Mesodermal cell (in vitro differentiated cells): ENCODE measurements around the gene PSMD1.
A peak's percentile ranks its signal among the peaks of the same experiment; 100 is the strongest.

Source experiments
- H3K27ac ChIP-seq: 2 replicates; pipeline ENCODE4 v1.7.0; 2013; ENCODE audit warnings: mild to moderate bottlenecking, low read depth, low read length, moderate library complexity; ENCODE audit not compliant: severe bottlenecking
- H3K36me3 ChIP-seq: 2 replicates; pipeline ENCODE4 v1.7.1; 2013; ENCODE audit warnings: mild to moderate bottlenecking, low read length, moderate library complexity; ENCODE audit not compliant: control insufficient read depth, insufficient read depth
- H3K4me1 ChIP-seq: one replicate; pipeline ENCODE4 v1.7.1; 2013; ENCODE audit warnings: mild to moderate bottlenecking, low read length; ENCODE audit not compliant: insufficient read depth, control insufficient read depth, poor library complexity, severe bottlenecking
- H3K4me3 ChIP-seq: 2 replicates; pipeline ENCODE4 v1.7.0; 2013; ENCODE audit warnings: low read length, control low read depth, mild to moderate bottlenecking; ENCODE audit not compliant: insufficient read depth, poor library complexity, severe bottlenecking; ENCODE audit errors: extremely low read depth
- H3K9me3 ChIP-seq: 2 replicates; pipeline ENCODE4 v1.7.1; 2013; ENCODE audit warnings: mild to moderate bottlenecking, low read length, moderate library complexity; ENCODE audit not compliant: control insufficient read depth
- WGBS, 2 experiments: methylation state at CpG; one replicate each; pipeline ENCODE4 v1.1.5; 2013; ENCODE audit warnings: missing lambda C conversion rate in 2 of 2; ENCODE audit not compliant: insufficient coverage in 2 of 2; 5-methylcytosine and 5-hydroxymethylcytosine counted together

The PSMD1 gene

GRCh38 chr2:231117922-231118613, 61.4 kb downstream of the PSMD1 start:
- Histone ChIP-seq H3K27ac (no peak overlapping the region), H3K36me3 (peaks cover 12% of the 10 kb centered on the region), H3K4me1 (peaks cover 8% of the 10 kb centered on the region), H3K4me3 (no peak overlapping the region), H3K9me3 (no peaks in the 10 kb centered on the region)
- WGBS, 2 experiments = 100% methylated on average over 3 to 4 of the region's 4 CpGs

GRCh38 chr2:231118614-231118942, 61.9 kb downstream of the PSMD1 start:
- 83% methylated on average over 2 of the region's 2 CpGs; no CpG with 5 or more reads in 1 of the 2 experiments for WGBS, 2 experiments
- Histone ChIP-seq H3K36me3 (peaks cover 6% of the 10 kb centered on the region), H3K4me3 (no peak overlapping the region), H3K9me3 (no peaks in the 10 kb centered on the region), H3K27ac (no peak overlapping the region), H3K4me1 (peaks cover 12% of the 10 kb centered on the region)

DNA sequence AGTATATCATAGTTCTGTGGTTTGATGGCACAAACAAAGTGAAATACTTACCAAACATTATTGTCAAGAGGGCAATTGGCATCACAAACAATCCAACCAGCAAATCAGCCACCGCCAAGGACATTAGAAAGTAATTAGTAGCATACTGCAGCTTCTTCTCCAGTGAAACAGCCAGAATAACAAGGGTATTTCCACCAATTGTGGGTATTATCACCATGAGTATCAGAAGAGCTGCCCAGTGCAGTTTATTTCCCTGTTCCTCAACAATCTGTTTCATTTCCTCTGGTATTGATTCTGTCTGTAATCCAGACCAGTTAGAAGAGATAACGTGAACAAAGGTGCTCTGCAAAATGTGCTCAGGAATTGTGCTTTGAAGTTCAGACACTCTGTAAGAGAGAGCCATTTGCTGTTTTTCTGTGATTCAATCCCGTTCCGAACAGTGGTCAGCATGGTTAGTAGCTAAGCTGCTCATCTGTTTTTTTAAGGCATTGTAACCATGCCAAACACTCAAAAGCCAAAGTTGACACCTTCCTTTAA, 66.8 kb downstream of the PSMD1 start:
- H3K27ac ChIP-seq = peak overlapping the region; percentile 52
- H3K4me3 ChIP-seq = no peak overlapping the region
- no peaks in the 10 kb centered on the region for H3K9me3 ChIP-seq

DNA sequence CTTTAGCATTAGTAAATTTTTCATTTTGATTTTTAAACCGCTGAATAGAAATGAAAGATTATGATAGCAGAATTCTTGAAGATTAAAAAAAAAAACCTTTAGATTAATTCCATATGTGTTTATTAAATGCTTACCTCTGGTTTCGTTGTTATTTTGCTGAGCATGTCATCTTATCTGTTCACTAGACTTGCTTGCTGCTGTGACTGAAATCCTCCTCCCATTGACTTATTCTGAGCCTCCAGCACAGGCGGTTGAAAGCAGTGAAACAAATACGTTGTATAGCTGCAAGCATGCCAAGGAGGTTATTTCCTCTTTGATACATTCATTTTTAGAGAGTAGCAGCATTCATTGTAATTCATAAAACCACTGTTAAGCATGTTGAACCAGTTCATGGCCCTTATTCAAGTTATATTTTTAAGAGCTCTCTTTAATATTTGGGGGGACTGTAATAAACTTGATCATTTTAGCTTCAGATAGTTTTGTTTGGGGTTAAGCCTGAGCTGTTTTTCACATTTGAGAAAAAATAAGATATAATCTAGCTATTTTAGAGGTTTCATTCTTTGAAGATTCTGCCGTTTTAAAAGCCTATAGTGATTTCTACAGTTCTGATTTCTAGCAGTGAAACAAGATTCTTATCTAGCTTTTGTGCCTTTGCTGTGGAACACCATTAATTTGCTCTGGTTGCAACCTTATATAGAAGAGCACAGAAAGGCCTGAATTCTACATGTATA, 68.3 kb downstream of the PSMD1 start, which contains the start of gene HTR2B:
Gene HTR2B (minus strand): TSS at position 205 of the 731 bp plus-strand sequence. CDS start 1,278 bp downstream, outside the sequence.
- H3K4me1 ChIP-seq = peaks cover 28% of the 10 kb centered on the region
- H3K4me3 ChIP-seq = no peak within 1 kb of the TSS
- peaks cover 8% of the 10 kb centered on the region for H3K36me3 ChIP-seq
- WGBS, 2 experiments = 67% methylated on average over 1 of the region's 5 CpGs; no CpG with 5 or more reads in 1 of the 2 experiments
- H3K27ac ChIP-seq = peak within 1 kb of the TSS; percentile 18
- H3K9me3 ChIP-seq = no peaks in the 10 kb centered on the region

More for the DNA sequence above, 66.8 kb downstream of the PSMD1 start:
- 59 to 81% methylated on average over 3 to 4 of the region's 4 CpGs for WGBS, 2 experiments
- Histone ChIP-seq H3K4me1 (peaks cover 28% of the 10 kb centered on the region), H3K36me3 (peaks cover 4% of the 10 kb centered on the region)

DNA sequence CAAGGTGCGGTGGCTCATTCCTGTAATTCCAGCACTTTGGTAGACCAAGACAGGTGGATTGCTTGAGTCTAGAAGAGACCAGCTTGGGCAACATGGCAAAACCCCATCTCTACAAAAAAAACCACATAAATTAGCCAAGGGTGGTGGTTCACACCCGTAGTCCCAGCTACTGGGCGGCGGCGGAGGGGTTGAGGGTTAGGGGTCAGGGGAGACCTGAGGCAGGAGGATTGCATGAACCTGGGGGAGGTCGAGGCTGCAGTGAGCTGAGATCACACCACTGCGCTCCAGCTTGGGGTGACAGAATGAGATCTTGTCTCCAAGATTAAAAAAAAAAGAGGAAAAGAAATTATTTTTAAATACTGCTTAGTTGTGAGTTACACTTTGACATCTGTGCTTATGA, 69.5 kb downstream of the PSMD1 start:
- no peak overlapping the region for H3K4me3 ChIP-seq
- no peak overlapping the region for H3K27ac ChIP-seq
- WGBS, 2 experiments = 100% methylated on average over 2 to 6 of the region's 7 CpGs
- H3K36me3 ChIP-seq = peaks cover 4% of the 10 kb centered on the region
- peaks cover 28% of the 10 kb centered on the region for H3K4me1 ChIP-seq
- no peaks in the 10 kb centered on the region for H3K9me3 ChIP-seq

DNA sequence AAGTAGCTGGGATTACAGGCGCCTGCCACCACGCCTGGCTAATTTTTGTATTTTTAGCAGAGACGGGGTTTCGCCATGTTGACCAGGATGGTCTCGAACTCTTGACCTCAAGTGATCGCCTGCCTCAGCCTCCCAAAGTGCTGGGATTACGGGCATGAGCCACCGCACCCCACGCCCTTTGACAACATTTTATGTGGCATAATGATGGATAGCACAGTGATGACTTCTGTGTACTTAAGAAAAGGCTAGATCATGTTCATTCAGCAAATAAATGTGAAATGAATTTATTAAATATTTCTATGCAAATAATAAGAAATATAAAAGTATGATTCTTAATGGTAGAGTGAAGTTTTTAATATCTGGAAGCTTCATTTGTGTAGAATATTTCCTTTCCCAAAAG, 70.8 kb downstream of the PSMD1 start:
- Histone ChIP-seq H3K27ac (no peak overlapping the region), H3K4me1 (peaks cover 33% of the 10 kb centered on the region), H3K36me3 (peaks cover 4% of the 10 kb centered on the region), H3K4me3 (no peak overlapping the region), H3K9me3 (no peaks in the 10 kb centered on the region)
- WGBS, 2 experiments = 89 to 100% methylated on average over 5 to 9 of the region's 9 CpGs

- no CpG with 5 or more reads among the region's 1 CpG for WGBS, 2 experiments
- H3K4me3 ChIP-seq = no peak overlapping the region
- H3K27ac ChIP-seq = no peak overlapping the region
- H3K9me3 ChIP-seq = no peaks in the 10 kb centered on the region
- peaks cover 4% of the 10 kb centered on the region for H3K36me3 ChIP-seq
- peaks cover 31% of the 10 kb centered on the region for H3K4me1 ChIP-seq
These were observed 71.3 kb downstream of the PSMD1 start for GRCh38 chr2:231127936-231128335.

- peaks cover 4% of the 10 kb centered on the region for H3K36me3 ChIP-seq
- peaks cover 32% of the 10 kb centered on the region for H3K4me1 ChIP-seq
- H3K4me3 ChIP-seq = no peak overlapping the region
- H3K9me3 ChIP-seq = no peaks in the 10 kb centered on the region
- no peak overlapping the region for H3K27ac ChIP-seq
These were observed 71.9 kb downstream of the PSMD1 start for GRCh38 chr2:231128541-231128940.

DNA sequence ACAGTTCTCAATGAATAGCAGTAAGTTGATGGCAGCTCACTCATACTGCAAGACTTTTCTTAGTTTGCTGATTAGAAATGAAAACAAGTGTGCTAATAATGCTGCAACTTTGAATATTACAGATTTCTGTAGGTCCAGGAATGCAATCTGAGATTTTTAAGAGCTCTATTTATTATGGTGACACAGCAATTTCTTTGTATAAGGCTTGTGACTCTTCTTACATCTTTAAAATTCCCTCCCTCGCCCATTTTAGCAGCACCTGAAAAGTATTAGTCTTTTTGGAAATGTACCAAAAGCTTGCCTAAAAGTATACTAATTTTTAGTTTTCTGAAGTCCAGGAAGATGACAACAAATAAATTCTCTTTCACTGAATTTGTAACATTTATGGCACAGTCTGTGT, 72.5 kb downstream of the PSMD1 start:
- no peak overlapping the region for H3K27ac ChIP-seq
- no peak overlapping the region for H3K4me3 ChIP-seq
- no CpG with 5 or more reads among the region's 1 CpG for WGBS, 2 experiments
- H3K36me3 ChIP-seq = peaks cover 4% of the 10 kb centered on the region
- no peaks in the 10 kb centered on the region for H3K9me3 ChIP-seq
- peaks cover 25% of the 10 kb centered on the region for H3K4me1 ChIP-seq

DNA sequence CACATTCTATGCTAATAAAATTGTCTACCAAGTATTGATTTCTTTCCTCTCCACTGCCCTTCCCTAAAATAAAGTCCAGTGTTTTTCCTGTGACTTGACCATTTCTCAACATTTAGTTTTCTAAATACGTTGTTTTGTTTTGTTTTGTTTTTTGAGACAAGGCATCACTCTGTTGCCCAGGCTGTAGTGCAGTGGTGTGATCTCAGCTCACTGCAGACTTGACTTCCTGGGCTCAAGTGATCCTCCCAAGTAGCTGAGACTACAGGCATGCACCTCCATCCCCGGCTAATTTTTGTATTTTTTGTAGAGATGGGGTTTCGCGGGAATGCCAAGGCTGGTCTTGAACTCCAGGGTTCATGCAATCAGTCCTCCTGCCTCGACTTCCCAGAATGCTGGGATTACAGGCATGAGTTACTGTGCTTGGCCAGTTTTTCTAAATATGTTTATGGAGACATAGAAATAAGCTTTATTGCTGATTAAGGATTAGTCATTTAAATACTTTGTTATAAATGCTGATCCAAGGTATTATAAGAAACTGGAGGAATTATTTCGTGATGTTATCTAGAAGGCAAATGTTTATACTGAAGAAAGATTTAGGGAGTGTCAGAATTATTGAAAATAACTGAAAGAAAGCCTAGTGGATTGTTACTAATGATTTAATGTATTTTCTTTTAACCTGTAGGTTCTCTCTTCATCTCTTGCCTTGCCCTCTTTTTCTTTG, 73.8 kb downstream of the PSMD1 start:
- Histone ChIP-seq H3K4me3 (no peak overlapping the region), H3K4me1 (peaks cover 23% of the 10 kb centered on the region), H3K9me3 (no peaks in the 10 kb centered on the region), H3K27ac (no peak overlapping the region), H3K36me3 (peaks cover 4% of the 10 kb centered on the region)
- WGBS, 2 experiments = 91 to 93% methylated on average over 4 to 5 of the region's 6 CpGs
